T-helper 2 cell (primary cell): ENCODE measurements around the gene BORCS8.
A peak's percentile ranks its signal among the peaks of the same experiment; 100 is the strongest.
"Not testable (repeated sequence)": the region's sequence is repeated elsewhere in the genome, so short reads cannot be mapped to it uniquely, and the experiment has no call there.

Source experiments
- DNase-seq, 5 experiments: peaks; one replicate each; pipeline versions ENCODE4 v3.0.0 to v3.0.0-alpha.2; 2012 to 2022

Gene BORCS8

DNA sequence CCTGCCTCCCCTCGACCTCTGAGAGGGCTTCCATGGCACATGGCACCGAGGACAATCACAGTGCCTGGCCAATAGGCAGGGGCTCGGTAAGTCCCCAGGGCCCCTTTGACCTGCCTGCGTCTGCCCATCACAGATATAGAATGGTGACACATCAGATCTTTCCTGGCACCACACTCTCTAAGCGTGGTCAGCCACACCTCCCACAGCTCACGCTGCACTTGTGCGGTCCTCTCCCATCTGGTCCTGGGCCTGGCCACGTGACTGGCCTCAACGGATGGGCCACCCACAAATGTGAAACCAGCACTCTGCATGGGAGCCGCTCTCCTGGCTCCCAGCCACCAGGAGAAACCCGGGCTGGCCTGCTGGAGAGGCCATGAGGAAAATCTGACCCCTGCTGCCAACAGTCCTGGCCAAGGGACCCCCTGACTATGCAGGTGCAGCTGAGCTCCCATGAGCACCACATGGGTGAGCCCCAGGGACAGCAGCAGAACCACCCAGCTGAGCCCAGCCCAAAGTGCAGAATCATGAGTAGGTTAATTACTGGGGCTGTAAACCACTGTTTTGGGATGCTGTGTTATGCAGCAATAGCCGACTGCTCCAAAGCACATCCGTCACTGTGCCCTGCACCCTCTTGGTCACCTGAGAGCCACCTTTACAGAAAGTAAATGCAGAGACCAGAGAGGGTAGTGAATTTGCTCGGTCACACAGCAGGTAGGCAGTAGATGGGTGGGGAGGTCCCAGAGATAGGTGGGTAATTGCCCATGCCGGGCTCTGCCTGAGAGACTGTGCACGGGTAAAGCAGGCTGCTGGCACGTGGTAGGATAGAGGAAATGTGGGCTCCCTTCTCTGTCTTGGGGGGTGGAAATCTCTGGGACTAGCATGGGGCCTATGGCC lies 12.2 kb downstream of the BORCS8 start:
- no peak for DNase-seq

DNA sequence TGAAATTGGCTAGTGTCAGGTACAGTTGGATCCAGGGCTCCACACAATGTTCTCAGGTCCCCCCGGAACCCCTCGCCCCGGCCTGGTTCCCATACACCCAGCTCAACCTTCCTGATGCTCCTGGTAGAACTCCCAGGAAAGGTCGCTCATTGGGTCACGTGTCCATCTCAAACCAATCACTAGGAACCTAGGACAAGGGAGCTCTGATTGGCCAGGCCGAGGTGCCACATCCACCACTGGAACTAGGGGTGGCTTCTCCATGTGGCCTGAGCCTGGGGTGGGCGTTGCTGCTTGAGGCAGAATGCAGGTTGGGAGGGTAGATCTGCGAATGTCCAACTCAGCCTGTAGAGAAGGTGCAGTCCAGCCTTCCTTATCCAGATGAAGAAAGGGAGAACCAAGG lies 15.0 kb downstream of the BORCS8 start:
- DNase-seq = no peak

DNA sequence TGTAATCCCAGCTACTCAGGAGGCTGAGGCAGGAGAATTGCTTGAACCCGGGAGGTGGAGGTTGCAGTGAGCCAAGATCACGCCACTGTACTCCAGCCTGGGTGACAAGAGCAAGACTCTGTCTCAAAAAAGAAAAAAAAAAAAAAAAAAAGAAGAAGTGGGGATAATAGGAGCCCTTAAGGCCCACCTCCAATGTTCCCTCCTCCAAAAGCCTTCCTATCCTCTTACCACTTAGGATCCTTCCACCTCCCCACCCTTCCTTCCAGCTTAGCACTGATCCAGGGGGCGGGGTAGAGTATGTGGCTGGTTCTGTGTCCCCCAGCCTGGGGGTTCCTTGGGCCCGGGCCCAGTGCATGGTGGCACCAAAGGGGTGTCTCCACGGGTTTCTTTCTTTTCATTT lies 18.7 kb downstream of the BORCS8 start:
- DNase-seq = not testable (repeated sequence)

DNA sequence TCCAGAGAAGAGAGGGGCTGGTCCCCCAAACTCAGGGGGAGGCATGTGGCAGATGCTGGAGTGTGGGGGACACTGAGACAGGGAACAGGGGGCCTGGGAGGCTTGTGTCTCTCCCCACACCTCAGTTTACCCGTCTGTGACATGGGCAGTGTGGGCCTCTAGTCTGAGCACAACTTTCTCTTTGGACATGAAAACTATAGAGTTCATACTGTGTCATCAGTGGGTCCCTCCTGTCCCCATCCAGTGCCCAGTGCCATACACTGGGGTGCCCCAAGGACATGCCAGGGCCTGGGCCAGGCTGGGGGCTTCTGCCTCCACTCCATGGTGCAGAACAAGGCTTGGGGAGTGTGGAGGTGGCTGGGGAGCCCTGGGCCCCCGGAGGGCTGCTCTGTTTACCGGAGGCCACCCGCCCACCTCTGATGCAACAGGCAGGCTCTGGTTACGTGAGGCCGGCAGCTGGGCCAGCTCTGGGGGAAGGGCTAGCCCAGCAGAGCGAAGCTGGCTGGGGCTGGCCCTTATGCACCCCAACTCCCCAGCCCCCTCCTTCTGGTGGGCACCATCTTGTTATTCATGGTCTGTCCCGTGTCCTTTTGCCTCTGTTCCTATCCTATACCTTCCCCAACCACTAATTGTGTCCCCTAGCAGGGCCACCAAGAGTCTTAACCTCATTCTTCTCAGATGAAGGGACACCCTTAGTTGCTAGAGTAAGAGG lies 20.0 kb downstream of the BORCS8 start:
- no peak for DNase-seq

DNA sequence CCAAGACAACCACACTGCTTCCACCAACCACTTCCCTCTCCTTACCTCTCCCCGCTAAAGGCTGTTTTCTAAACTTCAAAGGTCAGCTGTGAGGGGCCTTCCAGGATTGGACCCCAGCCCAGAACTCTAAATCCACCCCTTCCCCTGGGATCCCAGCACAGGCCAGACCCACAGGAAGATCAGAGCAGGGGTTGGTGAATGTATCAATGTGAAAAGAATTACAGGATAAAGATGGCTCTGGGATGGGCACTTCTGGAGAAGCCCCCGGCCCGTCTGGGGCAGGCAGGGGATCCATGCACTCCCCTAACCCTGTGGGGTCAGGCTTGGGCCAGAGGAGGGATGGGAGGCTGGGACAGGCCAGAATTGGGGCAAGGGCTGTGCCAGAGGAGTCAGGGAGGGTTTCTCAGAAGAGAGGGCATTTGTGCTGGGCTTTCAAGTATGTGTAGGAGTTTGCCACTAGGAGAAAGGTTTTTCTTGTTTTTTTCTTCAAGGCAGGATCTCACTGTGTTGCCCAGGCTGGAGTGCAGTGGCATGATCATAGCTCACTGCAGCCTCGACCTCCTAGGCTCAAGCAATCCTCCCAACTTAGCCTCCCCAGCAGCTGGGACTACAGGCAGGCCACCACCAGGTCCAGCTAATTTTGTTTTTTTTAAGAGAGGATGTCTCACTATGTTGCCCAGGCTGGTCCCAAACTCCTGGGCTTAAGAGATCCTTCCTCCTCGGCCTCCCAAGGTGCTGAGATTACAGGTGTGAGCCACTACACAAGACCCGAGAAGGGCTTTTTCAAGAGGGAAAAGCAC lies 20.9 kb downstream of the BORCS8 start:
- no peak for DNase-seq

DNA sequence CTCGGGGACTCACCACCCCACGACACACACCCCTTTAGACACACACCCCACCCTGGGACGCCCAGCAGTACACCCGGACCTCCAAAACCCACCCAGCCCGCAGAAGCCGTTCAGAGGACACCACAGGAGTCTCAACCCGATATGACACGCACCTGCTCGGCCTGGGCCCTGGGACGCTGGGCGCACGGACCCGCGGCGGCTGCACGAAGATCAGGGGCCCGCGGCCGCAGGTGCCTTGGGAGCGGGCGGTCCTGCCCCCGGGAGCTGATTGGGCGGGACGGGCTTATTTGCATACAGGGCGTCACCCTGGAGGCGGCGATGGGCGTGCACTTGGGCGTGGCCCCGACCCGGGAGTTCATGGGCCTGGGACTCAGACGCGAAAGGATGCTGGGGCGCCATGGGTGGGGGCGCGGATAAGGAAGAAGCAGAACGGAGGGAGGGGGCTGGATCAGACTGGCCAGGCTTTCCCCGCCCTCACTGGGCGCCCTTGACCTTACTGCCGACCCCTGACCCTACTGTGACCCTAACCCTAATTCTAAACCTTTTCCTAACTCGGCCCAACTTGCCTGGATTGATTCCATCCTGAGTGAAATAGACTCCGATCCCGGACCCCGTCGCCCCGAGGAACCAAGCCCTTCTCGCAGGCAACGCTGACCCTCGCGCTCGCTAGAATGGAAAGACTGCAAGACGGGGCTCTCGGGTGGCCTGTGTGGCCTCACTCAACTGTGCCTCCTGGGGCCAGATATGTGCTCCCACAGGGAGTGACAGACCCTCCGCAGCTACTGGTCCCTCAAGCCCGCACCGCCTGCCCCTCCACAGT lies 21.7 kb downstream of the BORCS8 start, which contains the start of gene MEF2B:
MEF2B (minus strand) TSS at position 211 of the 820 bp plus-strand sequence. CDS start 19,528 bp downstream, outside the sequence.
- peak; percentile 47 to 83 (median 64) for DNase-seq

DNA sequence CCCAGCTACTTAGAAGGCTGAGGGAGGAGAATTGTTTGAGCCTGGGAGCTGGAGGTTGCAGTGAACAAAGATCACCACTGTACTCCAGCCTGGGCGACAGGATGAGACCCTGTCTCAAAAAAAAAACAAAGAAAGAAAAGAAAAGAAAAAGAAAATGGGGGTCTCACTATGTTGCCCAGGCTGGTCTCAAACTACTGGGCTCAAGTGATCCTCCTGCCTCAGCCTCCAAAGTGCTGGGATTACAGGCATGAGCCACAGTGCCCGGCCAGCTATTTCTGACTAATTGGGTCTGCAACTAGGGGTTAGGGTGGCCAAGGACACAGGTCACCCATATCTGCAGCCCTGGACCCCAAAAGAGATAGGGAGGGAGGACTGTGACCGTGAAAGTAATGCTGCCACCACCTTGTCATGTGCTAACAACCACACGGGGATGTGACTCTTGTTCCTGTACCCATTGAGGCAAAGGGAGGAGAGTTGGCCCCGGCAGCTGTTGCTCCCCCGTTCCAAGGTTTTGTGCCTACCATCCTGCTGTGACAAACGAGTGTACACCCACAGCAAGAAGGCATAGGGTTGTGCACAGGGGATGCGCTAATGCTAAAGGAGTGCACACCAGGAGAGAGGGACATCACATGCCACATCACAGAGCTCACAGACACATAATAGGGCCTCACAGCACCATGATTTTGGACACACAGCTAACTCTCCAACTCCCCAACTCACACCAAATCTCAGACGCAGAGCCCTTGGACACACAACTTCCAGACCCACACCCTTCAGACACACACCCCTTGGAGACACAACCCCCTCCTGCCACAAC lies 22.5 kb downstream of the BORCS8 start:
- no peak for DNase-seq

DNA sequence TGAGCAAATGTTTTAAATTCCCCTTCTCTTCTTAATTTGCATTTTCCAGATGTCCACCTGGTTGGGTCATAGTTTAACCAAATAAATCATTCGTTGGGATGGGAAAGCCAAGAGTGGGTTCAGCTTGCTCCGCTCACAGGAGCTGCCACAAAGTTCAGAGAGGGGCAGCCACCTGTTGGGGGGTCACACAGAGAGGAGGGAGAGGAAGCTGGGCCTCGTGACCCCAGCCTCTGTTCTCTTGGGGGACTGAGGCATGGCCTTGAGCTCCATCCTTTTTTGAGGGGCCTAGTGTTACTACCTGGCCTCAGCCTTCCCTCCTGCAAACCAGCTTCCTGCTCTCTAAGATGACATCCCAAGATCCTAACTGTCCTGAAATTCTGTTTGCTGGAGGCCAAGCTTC lies 24.3 kb downstream of the BORCS8 start:
- no peak for DNase-seq

DNA sequence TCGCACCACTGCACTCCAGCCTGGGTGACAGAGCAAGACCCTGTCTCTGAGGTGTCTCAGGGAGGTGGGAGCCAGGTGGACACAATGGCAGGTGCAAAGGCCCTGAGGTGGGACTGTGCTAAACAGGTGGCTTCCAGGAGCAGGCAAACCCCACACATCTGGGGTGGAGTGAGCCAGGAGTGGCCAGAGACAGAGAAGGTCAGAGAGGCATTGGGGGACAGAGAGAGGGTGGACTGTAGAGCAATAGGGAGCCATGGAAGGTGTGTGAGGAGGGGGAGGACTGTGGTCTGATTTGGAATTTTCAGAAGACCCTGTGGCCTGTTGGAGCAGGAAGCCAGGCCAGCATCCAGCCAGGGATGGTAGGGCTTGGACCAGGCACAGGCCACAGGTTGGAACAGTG lies 26.6 kb downstream of the BORCS8 start:
- no peak for DNase-seq

DNA sequence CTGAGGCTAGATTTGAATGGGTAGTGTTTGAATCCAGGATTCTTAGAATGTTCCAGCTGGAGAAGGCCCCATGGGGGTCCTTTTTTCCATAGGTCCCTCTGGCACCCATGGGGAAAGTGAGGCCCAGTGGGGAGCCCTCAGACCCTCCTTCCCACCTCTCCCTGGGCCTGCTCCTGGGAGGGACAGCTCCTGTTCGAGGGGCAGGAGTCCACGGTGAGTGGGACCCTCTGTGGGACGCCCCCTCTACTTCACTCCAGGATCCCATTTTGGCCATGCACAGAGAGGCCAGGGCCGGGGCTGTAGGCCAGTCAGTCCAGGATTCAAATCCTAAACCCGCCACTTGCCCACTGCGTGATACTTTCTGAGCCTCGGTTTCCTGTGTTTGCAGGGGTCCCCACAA lies 29.5 kb downstream of the BORCS8 start:
- no peak for DNase-seq

DNA sequence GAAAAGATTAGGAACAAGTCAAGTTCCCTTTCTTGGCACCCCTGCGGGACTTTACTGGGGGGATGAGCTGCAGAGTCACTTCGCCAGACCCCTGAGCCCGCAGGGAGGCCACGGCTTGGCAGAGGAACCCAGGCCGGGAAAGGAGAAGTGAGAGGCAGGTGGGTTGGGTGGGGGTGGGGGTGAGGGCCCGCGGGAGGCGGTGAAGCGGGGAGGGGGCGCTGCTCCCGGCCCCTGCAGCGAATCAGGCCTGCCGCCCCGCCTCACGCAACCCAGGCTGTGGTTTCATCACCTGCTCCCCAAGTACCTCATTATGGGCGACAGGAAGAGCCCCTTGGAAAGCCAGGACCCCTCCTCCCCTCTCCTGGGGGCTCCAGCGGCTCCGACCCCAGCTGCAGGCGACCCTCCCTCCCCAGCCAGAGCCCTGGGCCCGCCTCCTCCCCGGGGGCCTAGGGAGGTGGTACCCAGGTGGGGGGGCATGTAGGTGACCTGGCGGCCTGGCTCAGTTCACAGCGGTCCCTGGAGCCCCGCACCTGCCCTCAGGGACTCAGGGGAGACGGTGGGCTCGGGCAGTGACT lies 31.4 kb downstream of the BORCS8 start:
- no peak for DNase-seq

DNA sequence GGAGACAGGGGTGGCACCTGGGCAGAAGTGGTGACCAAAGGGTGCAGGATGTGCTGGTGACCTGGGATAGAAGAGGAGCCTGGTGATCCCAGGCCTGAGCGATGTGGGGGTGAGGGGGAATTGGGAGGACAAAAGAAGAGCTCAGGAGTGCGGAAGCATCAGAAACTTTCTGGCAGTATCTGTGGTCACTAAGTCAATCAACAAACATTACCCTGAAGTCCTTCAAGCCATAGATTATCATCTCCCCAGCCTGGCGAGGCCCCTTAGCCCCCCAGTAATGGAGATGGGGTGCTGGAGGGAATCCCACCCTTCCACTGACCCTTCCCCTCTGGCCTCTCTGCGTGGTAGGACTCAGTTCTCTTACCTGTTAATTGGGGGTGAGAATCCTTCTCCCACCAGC lies 32.4 kb downstream of the BORCS8 start:
- no peak for DNase-seq

DNA sequence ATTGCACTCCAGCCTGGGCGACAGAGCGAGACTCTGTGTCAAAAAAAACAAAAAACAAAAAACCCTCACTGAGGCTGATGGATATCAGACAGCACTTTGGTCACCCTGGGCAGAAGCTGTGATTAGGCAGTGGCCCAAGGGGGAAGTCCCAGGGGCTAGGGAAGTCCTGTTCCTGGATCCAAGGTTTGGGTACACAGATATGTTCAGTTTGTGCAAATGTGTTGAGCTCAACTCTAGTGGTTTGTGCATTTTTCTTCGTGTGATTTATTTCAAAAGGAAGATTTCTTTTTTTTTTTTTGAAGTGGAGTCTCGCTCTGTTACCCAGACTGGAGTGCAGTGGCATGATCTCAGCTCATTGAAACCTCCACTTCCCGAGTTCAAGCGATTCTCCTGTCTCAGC lies 34.1 kb downstream of the BORCS8 start:
- no peak for DNase-seq

DNA sequence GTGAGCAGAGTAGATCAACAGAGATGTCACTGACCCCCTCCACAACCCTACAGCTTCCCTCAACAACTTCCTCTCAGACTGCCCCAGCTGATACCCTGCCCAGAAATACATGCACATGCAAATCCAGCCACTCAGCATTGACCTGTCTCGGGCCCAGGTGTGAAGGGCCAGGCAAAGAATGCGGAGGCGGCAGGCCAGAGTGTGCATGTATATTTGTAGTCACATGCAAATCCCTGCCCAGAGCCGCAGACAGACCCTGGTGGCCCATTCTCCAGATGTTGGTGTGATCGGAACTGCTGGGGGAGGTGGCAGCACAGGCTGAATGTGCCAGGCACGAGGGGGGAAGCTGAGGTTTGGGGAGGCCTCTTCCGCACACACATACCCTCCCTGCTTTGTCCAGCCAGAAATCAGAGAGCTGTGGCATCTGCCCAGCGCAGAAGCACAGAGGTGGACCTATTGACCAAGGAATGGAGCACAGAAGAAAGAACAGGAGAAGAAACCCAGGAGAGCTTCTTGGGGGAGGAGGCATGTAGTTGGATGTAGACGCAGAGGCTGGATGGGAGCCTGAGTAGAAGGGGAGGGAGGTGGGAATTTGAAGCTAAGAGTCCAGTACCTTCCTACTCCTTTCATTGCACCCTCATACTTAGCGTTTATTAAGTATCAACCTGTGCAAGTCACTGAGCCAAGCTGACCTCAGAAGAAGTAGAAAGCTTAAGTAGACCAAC lies 36.3 kb downstream of the BORCS8 start:
- DNase-seq = no peak

DNA sequence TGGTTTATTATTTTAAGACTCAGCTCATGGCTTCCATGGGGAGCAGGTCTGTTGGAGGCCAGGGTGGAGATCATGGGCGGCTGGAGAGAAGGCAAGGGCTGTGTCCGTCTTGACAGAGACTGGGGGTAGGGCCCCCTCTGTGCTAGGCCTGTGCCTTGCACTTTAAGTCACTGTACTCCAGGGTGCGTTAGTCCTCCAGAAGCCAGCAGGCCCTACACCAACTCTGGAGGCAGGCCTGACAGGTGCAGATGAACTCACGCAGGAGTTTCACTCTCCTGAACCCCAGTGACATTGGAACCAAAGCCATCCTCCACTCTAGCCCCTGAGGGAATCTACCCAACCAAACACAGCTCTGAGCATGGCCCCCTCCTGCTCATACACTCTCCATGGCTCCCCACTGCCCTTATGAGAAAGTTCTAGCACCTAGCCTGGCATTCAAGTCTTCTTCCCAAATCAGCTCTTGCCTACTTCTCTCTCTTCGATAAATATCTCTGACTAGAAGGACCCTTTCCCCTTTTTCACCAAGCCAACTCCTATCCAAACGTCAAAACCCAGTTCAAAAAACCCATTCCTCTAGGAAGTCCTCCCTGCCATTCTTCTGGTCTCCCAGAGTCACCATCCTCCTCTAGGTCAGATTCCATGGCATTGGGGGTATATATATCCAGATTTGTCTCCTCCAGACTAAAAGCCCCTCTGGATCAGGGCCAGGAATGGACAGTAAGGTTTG lies 37.0 kb downstream of the BORCS8 start:
- no peak for DNase-seq

DNA sequence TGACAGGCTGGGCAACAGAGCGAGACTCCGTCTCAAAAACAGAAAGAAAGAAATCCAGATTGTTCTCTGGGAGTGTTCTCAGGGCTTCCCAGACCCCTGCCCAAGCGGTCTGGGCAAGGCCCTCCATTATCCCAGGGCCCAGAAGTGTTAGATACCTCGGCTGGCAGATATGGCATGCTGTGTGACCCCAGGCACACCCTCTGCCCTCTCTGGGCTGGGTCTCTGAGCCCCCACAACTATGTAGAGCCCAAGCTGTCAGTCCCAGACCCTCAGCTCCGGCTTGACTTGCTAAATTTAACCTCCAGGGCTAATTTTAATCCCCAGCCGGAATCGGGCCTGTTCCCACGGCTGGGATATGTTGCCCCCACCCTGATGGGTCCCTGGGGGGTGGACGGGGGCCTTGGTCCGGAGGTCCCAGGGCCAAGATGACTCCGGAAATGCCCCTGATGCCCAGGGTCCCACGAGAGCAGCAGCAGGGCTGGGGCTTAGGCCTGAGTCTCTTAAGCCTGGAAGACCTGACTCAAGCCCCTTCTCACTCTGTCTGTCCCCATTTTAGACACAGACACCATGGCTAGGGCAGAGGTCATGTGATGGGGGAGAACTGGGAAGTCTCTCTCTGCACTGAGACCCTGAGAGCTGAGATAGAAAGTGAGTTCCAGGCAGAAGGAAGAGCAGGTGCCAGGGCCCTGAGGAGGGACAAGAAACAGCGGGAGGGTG lies 39.1 kb downstream of the BORCS8 start:
- no peak for DNase-seq

DNA sequence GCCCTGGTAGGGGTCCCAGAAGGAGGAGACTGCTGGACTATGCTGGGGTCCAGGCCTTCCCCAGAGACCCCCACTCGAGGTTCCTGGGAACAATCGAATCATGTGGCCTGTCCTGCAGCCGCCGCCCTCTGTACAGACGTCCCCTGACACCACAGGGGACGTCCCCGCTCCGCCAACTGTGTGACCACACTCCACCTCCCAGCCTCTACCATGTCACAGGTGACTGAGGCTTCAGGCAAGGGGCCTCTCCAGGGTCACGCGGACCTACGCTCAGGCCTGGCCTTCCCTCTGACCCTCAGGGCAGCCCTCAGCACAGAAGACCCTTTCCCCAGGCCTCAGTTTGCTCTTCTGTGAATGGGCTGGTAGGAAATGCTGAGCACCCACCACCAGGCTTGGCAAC lies 40.5 kb downstream of the BORCS8 start:
- no peak for DNase-seq

DNA sequence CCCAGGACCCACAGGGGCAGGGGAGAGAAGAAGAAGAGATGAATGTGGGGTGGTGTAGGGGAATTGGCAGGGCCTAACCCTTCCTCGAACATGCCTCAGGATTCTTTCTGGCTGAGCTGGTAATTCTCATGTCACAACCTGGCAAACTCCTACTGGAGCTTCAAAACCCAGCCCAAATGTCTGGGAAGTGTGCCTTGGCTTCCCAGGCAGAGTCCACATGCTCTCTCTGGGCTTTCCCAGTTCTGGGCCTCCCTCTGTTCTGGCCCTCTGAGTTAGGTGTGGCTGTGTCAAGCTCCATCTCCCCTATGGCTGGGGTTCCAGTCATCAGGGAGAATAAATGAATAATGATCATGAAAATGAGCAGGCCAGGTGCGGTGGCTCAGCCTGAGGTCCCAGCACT lies 42.5 kb downstream of the BORCS8 start:
- DNase-seq = no peak

DNA sequence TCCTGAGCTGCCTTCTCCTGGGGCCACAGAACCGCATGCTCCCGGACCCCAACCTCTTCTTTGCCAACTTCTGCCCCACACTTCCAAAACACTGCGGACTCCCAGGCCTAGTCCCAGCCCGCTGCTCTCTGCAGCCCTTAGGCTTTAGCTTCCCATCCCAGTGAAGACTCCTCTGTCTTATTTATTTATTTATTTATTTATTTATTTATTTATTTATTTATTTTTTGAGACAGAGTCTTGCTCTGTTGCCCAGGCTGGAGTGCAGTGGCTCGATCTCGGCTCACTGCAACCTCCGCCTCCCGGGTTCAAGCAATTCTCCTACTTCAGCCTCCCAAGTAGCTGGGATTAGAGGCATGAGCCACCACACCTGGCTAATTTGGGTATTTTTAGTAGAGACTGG lies 43.4 kb downstream of the BORCS8 start:
- DNase-seq = not testable (repeated sequence)
